Astrocyte (in vitro differentiated cells and primary cell): ENCODE results near the gene FAM135A. TPM values are rescaled to one million over a fixed set of nuclear protein-coding genes. Genes with fewer than 3 reads are reported as not detected.
"Not testable (repeated sequence)": the region's sequence is repeated elsewhere in the genome, so short reads cannot be mapped to it uniquely, and the experiment has no call there.

Source experiments
- DNase-seq: peaks from one replicate; pipeline ENCODE4 v3.0.0-alpha.2; 2010; ENCODE audit warnings: low read depth
- FAIRE-seq: peaks from 2 replicates; lab custom pipeline; 2011; peaks lifted over from hg19 to GRCh38; lab: Jason Lieb, UNC
- H2AFZ ChIP-seq: 2 replicates; pipeline ENCODE4 v1.6.0; 2012; ENCODE audit warnings: low read depth, low read length, inconsistent platforms
- H3K27ac ChIP-seq: 2 replicates; pipeline ENCODE4 v1.5.1; 2011; ENCODE audit warnings: low read depth, low read length, inconsistent platforms
- H3K27me3 ChIP-seq: 2 replicates; pipeline ENCODE4 v1.6.0; 2011; ENCODE audit warnings: low read length, inconsistent platforms; ENCODE audit not compliant: insufficient read depth
- H3K36me3 ChIP-seq: 2 replicates; pipeline ENCODE4 v1.5.1; 2011; ENCODE audit warnings: low read length, inconsistent platforms; ENCODE audit not compliant: insufficient read depth
- H3K4me1 ChIP-seq: 2 replicates; pipeline ENCODE4 v1.5.1; 2011; ENCODE audit warnings: low read length, inconsistent platforms; ENCODE audit not compliant: insufficient read depth
- H3K4me2 ChIP-seq: 2 replicates; pipeline ENCODE4 v1.6.0; 2012; ENCODE audit warnings: low read length, inconsistent platforms
- H3K4me3 ChIP-seq: 2 replicates; pipeline ENCODE4 v1.5.1; 2011; ENCODE audit warnings: low read depth, mild to moderate bottlenecking, low read length, inconsistent platforms; ENCODE audit not compliant: insufficient read depth
- H3K79me2 ChIP-seq: 2 replicates; pipeline ENCODE4 v1.6.0; 2012; ENCODE audit warnings: mild to moderate bottlenecking, low read length, inconsistent platforms; ENCODE audit not compliant: insufficient read depth
- H3K9ac ChIP-seq: 2 replicates; pipeline ENCODE4 v1.6.0; 2012; ENCODE audit warnings: mild to moderate bottlenecking, low read length, inconsistent platforms
- H3K9me3 ChIP-seq: 2 replicates; pipeline ENCODE4 v1.5.1; 2012; ENCODE audit warnings: low read depth, mild to moderate bottlenecking, low read length, inconsistent platforms; ENCODE audit not compliant: insufficient read depth
- H4K20me1 ChIP-seq: 2 replicates; pipeline ENCODE4 v1.6.0; 2012; ENCODE audit warnings: low read length, inconsistent platforms; ENCODE audit not compliant: insufficient read depth
- H3K27ac Mint-ChIP-seq: one replicate; pipeline ENCODE4 v1.8.0; 2021; ENCODE audit warnings: mild to moderate bottlenecking, mixed read lengths; ENCODE audit not compliant: unreplicated experiment
- H3K27me3 Mint-ChIP-seq: one replicate; pipeline ENCODE4 v1.8.0; 2021; ENCODE audit warnings: low read depth, mixed read lengths; ENCODE audit not compliant: unreplicated experiment
- H3K36me3 Mint-ChIP-seq: one replicate; pipeline ENCODE4 v1.8.0; 2021; ENCODE audit warnings: low read depth, mixed read lengths; ENCODE audit not compliant: unreplicated experiment
- H3K4me1 Mint-ChIP-seq: one replicate; pipeline ENCODE4 v1.8.0; 2021; ENCODE audit warnings: low read depth, mixed read lengths; ENCODE audit not compliant: unreplicated experiment
- H3K4me3 Mint-ChIP-seq: one replicate; pipeline ENCODE4 v1.8.0; 2021; ENCODE audit warnings: mild to moderate bottlenecking, moderate library complexity, mixed read lengths; ENCODE audit not compliant: unreplicated experiment
- H3K9me3 Mint-ChIP-seq: one replicate; pipeline ENCODE4 v1.8.0; 2021; ENCODE audit warnings: mild to moderate bottlenecking, mixed read lengths; ENCODE audit not compliant: unreplicated experiment
- CTCF ChIP-seq: IDR thresholded peaks from 2 replicates; pipeline ENCODE4 v1.5.1; 2011; ENCODE audit warnings: low read depth, mild to moderate bottlenecking, inconsistent platforms, low read length, moderate library complexity; ENCODE audit not compliant: insufficient read depth
- EZH2 ChIP-seq: IDR thresholded peaks from 2 replicates; pipeline ENCODE4 v1.6.1; 2012; ENCODE audit warnings: mild to moderate bottlenecking, low read length, inconsistent platforms; ENCODE audit not compliant: insufficient read depth
- total RNA-seq: library from RNA; stranded (reverse); gene quantifications from 2 replicates; pipeline ENCODE4 v1.2.1, GENCODE V29; 2021

The FAM135A gene
- total RNA-seq, 1 donor from 2014 or later = 10.0 TPM

GRCh38 chr6:70456735-70457134 lies 43.4 kb downstream of the FAM135A start:
- no peak for FAIRE-seq
- no peaks in the 10 kb centered on the region for H3K27me3 Mint-ChIP-seq
- H3K79me2 ChIP-seq = no peaks in the 10 kb centered on the region
- H3K27me3 ChIP-seq = no peaks in the 10 kb centered on the region
- H3K4me1 ChIP-seq = no peaks in the 10 kb centered on the region
- no peak overlapping the region for H3K4me3 Mint-ChIP-seq
- no peak overlapping the region for H3K27ac ChIP-seq
- H3K27ac Mint-ChIP-seq = no peak overlapping the region
- no peaks in the 10 kb centered on the region for H4K20me1 ChIP-seq
- TF ChIP-seq CTCF = no peak
- no peak for TF ChIP-seq EZH2
- H3K9me3 ChIP-seq = no peaks in the 10 kb centered on the region
- peaks cover 2% of the 10 kb centered on the region for H3K4me1 Mint-ChIP-seq
- no peaks in the 10 kb centered on the region for H3K36me3 ChIP-seq
- H3K9me3 Mint-ChIP-seq = peaks cover 10% of the 10 kb centered on the region
- H3K4me3 ChIP-seq = no peak overlapping the region
- H3K36me3 Mint-ChIP-seq = peaks cover 4% of the 10 kb centered on the region
- H3K4me2 ChIP-seq = no peak overlapping the region
- H3K9ac ChIP-seq = no peak overlapping the region
- no peak for DNase-seq
- H2AFZ ChIP-seq = no peak overlapping the region

- Histone ChIP-seq H3K27me3 (no peaks in the 10 kb centered on the region), H3K36me3 (no peaks in the 10 kb centered on the region), H2AFZ (no peak overlapping the region), H3K9ac (no peak overlapping the region), H4K20me1 (no peaks in the 10 kb centered on the region), H3K4me1 (no peaks in the 10 kb centered on the region), H3K4me3 (no peak overlapping the region), H3K27ac (no peak overlapping the region), H3K4me2 (no peak overlapping the region), H3K79me2 (no peaks in the 10 kb centered on the region), H3K9me3 (no peaks in the 10 kb centered on the region)
- FAIRE-seq (no peak), DNase-seq (no peak)
- H3K9me3 Mint-ChIP-seq = peaks cover 3% of the 10 kb centered on the region
- no peak overlapping the region for H3K27ac Mint-ChIP-seq
- H3K27me3 Mint-ChIP-seq = no peaks in the 10 kb centered on the region
- H3K36me3 Mint-ChIP-seq = no peaks in the 10 kb centered on the region
- H3K4me3 Mint-ChIP-seq = no peak overlapping the region
- no peak for TF ChIP-seq EZH2
- TF ChIP-seq CTCF = no peak
- H3K4me1 Mint-ChIP-seq = no peaks in the 10 kb centered on the region
These were observed 45.9 kb downstream of the FAM135A start for GRCh38 chr6:70459235-70459634.

- H3K27me3 Mint-ChIP-seq, H4K20me1 ChIP-seq, H3K4me3 ChIP-seq, H3K4me3 Mint-ChIP-seq, H3K36me3 ChIP-seq, H3K27ac ChIP-seq, H3K9me3 Mint-ChIP-seq, H3K79me2 ChIP-seq, H2AFZ ChIP-seq, H3K36me3 Mint-ChIP-seq, H3K27me3 ChIP-seq, H3K4me1 ChIP-seq, DNase-seq, H3K4me1 Mint-ChIP-seq, FAIRE-seq, H3K4me2 ChIP-seq, H3K9ac ChIP-seq, H3K27ac Mint-ChIP-seq, H3K9me3 ChIP-seq: not testable (repeated sequence)
These were observed 46.4 kb downstream of the FAM135A start for GRCh38 chr6:70459699-70460098.
